ENCODE data around the gene LIN7C. TPM values are rescaled to one million over a fixed set of nuclear protein-coding genes. Genes with fewer than 3 reads are reported as not detected.

The LIN7C gene
- total RNA-seq, 1 donor from 2014 or later, result 15.1 TPM

- DNase-seq (ENCODE audit: low spot score in 2 of 2), result no peak
- no peaks in the 10 kb centered on the region for H3K4me1 ChIP-seq
- intact Hi-C loops (cut with DNase I), result loop anchor here (10.0 kb wide), 1 partner anchor 631 kb away; no protein-coding TSS in a partner anchor
These were observed 30.9 kb downstream of the LIN7C start for GRCh38 chr11:27475622-27476021.

GRCh38 chr11:27473017-27473406, 33.6 kb downstream of the LIN7C start:
- peaks cover 0 to 12% of the 10 kb centered on the region in 2 donors for H3K4me1 ChIP-seq
- no peaks in the 10 kb centered on the region for H3K36me3 ChIP-seq
- no peaks in the 10 kb centered on the region for H3K9me3 ChIP-seq
- H3K27ac ChIP-seq, result peak overlapping the region; percentile 70 to 92
- TF ChIP-seq CTCF (IDR thresholded peaks at IDR 0.05), result no peak
- intact Hi-C loops (cut with DNase I), result loop anchor here (2.0 to 10.0 kb wide), 5 partner anchors 34 to 628 kb away; partner anchors contain the start of genes CCDC34 and LIN7C
- peak overlapping the region; percentile 98 to 99 for H3K4me3 ChIP-seq
- no peaks in the 10 kb centered on the region for H3K27me3 ChIP-seq
- no peak for DNase-seq (ENCODE audit: low spot score in 2 of 2)

More at GRCh38 chr11:27475622-27476021, 30.9 kb downstream of the LIN7C start:
- H3K36me3 ChIP-seq, result no peaks in the 10 kb centered on the region
- no peak for TF ChIP-seq CTCF (IDR thresholded peaks at IDR 0.05)
- H3K4me3 ChIP-seq, result no peak overlapping the region
- H3K27me3 ChIP-seq, result no peaks in the 10 kb centered on the region
- no peak overlapping the region for H3K27ac ChIP-seq
- H3K9me3 ChIP-seq, result no peaks in the 10 kb centered on the region

- no peaks in the 10 kb centered on the region for H3K36me3 ChIP-seq
- intact Hi-C loops (cut with DNase I), result loop anchor here (2.0 to 10.0 kb wide), 5 partner anchors 34 to 628 kb away; partner anchors contain the start of genes CCDC34 and LIN7C
- no peak for TF ChIP-seq CTCF (IDR thresholded peaks at IDR 0.05)
These were observed 34.1 kb downstream of the LIN7C start, which contains the start of gene LGR4 for GRCh38 chr11:27472398-27473016. TSS of gene LGR4 (minus strand) at chr11:27472790. CDS start at chr11:27472302, 488 bp downstream.

DNA sequence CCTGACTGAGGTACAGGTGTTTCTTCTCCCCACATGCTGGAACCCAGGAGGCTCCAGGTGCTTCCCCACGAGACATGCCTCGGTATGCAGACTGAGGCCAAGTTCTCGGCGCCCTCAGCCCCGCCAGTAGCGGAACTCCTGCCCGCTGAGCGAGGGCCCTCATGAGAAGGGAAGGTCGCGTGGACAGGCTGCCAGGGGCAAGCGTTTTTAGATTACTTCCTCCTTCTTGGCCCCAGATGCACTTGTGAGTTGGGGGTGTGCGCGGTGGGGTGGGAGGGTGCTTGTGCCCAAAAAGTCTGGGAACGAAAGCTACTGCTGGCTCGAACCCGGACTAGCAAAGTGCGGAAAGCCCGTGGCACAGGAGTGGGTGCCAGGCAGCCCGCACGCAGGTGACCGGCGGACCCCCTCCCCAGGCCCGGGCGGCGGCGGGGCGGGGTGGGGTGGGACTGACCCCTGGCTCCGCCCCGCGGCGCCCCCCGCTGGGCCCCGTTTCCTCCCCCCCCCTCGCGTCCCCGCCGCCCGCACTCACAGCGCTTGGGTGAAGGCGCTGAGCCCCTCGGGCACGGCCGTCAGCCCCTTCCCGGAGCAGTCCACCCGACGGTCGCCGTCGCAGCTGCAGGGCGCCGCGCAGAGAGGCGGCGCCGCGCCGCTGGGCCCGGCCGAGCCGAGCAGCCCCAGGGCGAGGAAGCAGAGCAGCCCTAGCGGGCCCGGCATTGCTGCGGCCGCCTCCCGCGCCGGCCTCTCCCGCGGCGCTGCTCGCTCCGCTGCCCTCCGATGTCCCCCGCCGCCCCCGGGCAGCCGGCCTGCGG, 34.8 kb downstream of the LIN7C start:
- Histone ChIP-seq H3K27me3 (no peaks in the 10 kb centered on the region), H3K4me1 (peaks cover 0 to 14% of the 10 kb centered on the region in 2 donors), H3K9me3 (no peaks in the 10 kb centered on the region), H3K27ac (peak overlapping the region; percentile 70 to 92), H3K4me3 (peak overlapping the region; percentile 98 to 99), H3K36me3 (no peaks in the 10 kb centered on the region)
- DNase-seq (ENCODE audit: low spot score in 2 of 2), result peak in 1 of 2 donors; percentile 68
- no peak for TF ChIP-seq CTCF (IDR thresholded peaks at IDR 0.05)
- intact Hi-C loops (cut with DNase I), result loop anchor here (2.0 to 10.0 kb wide), 5 partner anchors 35 to 627 kb away; partner anchors contain the start of genes CCDC34 and LIN7C

More at GRCh38 chr11:27472398-27473016, 34.1 kb downstream of the LIN7C start, which contains the start of gene LGR4:
- peak; percentile 82 to 97 for DNase-seq (ENCODE audit: low spot score in 2 of 2)
- Histone ChIP-seq H3K4me3 (peak within 1 kb of the TSS; percentile 98 to 99), H3K27me3 (no peaks in the 10 kb centered on the region), H3K4me1 (peaks cover 0 to 14% of the 10 kb centered on the region in 2 donors), H3K9me3 (no peaks in the 10 kb centered on the region), H3K27ac (peak within 1 kb of the TSS; percentile 70 to 92)

DNA sequence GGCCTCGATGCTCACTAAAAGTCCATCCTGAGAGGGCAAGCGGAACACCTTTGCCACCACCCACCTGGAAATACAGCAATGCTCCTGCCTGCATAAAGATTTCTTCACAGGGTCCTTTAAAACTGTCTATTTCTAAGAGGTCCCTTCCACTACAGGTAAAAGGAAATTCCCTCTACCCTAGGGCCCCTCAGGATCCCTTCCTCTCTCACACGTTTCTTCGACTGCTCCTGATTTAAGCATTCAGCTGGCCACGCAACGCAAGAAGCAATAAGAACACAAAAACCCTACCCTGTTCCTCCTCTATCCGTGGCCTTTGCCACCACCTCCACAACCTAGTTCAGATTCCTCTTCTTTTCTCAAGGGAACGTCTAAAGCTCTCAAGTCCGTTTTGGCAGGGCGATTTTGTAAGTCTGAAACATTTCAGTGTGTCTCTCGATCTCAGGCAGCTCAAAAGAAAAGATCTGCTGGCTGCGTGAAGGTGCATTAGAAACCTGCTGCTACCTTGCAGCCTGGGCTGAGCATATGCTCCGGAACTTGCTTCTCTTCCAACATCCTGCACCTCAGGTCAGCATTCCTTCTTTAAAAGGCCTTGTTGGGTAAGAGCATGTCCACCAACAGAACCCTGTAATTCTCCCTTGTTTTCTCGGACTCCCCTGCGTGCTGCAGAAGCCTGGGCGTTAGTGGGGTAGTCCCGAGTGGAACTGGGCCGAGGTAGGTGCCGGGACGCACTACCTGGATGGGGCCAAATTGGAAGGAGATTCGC, 35.6 kb downstream of the LIN7C start:
- intact Hi-C loops (cut with DNase I), result loop anchor here (5.0 to 10.0 kb wide), 3 partner anchors 64 to 626 kb away; partner anchors contain the start of gene CCDC34
- H3K4me1 ChIP-seq, result peaks cover 0 to 16% of the 10 kb centered on the region in 2 donors
- peak overlapping the region; percentile 70 to 92 for H3K27ac ChIP-seq

More for the DNA sequence above, 35.6 kb downstream of the LIN7C start:
- Histone ChIP-seq H3K9me3 (no peaks in the 10 kb centered on the region), H3K36me3 (no peaks in the 10 kb centered on the region), H3K27me3 (no peaks in the 10 kb centered on the region), H3K4me3 (peak overlapping the region; percentile 98 to 99)
- DNase-seq (ENCODE audit: low spot score in 2 of 2), result no peak
- TF ChIP-seq CTCF (IDR thresholded peaks at IDR 0.05), result no peak
